ENCODE results near the gene HCLS1.
"Not testable (repeated sequence)": the region's sequence is repeated elsewhere in the genome, so short reads cannot be mapped to it uniquely, and the experiment has no call there.

Gene HCLS1

DNA sequence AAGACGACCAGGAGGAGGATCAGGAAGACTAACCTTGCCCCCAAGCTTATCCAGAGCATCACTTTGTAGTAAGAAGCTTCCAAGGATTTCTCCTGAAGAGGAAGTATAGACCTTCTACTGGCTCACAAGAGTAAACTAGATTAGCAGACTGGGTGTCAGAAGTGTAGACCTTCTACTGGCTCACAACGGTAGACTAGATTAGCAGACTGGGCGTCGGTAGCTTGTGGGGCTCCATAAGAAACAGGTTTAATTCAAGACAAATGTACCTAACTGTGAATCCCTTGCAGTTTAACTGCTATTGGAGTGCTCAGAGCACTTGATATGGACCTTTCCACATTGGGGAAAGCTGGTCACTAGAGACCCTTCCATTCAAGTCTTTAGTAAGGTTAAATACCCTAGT lies 54.6 kb downstream of the HCLS1 start:
- in situ Hi-C loops (cut with MboI; ENCODE audit: low sequenced_read_pairs, unreplicated experiment), result no loop called here
- no peak for DNase-seq (ENCODE audit: low spot score)
- TF ChIP-seq, protein P1, sequence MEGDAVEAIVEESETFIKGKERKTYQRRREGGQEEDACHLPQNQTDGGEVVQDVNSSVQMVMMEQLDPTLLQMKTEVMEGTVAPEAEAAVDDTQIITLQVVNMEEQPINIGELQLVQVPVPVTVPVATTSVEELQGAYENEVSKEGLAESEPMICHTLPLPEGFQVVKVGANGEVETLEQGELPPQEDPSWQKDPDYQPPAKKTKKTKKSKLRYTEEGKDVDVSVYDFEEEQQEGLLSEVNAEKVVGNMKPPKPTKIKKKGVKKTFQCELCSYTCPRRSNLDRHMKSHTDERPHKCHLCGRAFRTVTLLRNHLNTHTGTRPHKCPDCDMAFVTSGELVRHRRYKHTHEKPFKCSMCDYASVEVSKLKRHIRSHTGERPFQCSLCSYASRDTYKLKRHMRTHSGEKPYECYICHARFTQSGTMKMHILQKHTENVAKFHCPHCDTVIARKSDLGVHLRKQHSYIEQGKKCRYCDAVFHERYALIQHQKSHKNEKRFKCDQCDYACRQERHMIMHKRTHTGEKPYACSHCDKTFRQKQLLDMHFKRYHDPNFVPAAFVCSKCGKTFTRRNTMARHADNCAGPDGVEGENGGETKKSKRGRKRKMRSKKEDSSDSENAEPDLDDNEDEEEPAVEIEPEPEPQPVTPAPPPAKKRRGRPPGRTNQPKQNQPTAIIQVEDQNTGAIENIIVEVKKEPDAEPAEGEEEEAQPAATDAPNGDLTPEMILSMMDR (IDR thresholded peaks at IDR 0.05; ENCODE audit: borderline replicate concordance, control extremely low read depth, extremely low read depth, insufficient read depth, missing control alignments), result no peak

- no peak for DNase-seq (ENCODE audit: low spot score)
- TF ChIP-seq, protein P1 (IDR thresholded peaks at IDR 0.05; ENCODE audit: borderline replicate concordance, control extremely low read depth, extremely low read depth, insufficient read depth, missing control alignments), result no peak
- in situ Hi-C loops (cut with MboI; ENCODE audit: low sequenced_read_pairs, unreplicated experiment), result no loop called here
Observed at GRCh38 chr3:121604759-121605158, 55.9 kb downstream of the HCLS1 start.

GRCh38 chr3:121601212-121601812 lies 59.4 kb downstream of the HCLS1 start:
- DNase-seq (ENCODE audit: low spot score), result no peak
- TF ChIP-seq, protein P1 (IDR thresholded peaks at IDR 0.05; ENCODE audit: borderline replicate concordance, control extremely low read depth, extremely low read depth, insufficient read depth, missing control alignments), result no peak
- in situ Hi-C loops (cut with MboI; ENCODE audit: low sequenced_read_pairs, unreplicated experiment), result no loop called here

DNA sequence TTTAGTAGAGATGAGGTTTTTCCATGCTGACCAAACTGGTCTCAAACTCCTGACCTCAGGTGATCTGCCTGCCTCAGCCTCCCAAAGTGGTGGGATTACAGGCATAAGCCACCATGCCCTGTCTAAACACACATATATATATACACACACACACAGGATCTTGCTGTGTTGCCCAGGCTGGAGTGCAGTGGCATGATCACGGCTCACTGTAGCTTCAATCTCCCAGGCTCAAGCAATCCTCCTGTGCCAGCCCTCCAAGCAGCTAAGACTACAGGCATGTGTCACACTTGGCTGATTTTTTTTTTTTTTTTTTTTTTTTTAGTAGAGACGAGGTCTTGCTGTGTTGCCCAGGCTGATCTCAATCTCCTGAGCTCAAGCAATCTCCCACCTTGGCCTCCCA lies 60.8 kb downstream of the HCLS1 start:
- DNase-seq (ENCODE audit: low spot score); in situ Hi-C loops (cut with MboI; ENCODE audit: low sequenced_read_pairs, unreplicated experiment): not testable (repeated sequence)

DNA sequence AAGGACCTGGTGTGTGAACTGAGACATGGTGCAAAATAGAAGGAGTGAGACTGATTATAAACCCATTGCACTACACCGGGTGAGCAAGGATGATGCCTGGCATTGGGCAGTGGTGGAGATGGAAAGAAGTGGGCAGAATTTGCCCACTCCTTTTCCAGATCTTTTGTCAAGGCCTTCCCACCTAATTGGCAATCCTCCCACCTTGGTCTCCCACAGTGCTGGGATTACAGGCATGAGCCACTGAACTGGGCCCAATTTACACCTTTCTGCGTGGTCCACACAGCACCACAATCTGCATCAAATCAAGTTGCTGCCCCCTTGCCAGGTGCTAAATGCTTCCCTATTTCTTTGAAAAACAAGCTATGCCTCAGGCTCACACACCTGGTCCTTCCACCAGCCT lies 62.1 kb downstream of the HCLS1 start:
- in situ Hi-C loops (cut with MboI; ENCODE audit: low sequenced_read_pairs, unreplicated experiment), result no loop called here

DNA sequence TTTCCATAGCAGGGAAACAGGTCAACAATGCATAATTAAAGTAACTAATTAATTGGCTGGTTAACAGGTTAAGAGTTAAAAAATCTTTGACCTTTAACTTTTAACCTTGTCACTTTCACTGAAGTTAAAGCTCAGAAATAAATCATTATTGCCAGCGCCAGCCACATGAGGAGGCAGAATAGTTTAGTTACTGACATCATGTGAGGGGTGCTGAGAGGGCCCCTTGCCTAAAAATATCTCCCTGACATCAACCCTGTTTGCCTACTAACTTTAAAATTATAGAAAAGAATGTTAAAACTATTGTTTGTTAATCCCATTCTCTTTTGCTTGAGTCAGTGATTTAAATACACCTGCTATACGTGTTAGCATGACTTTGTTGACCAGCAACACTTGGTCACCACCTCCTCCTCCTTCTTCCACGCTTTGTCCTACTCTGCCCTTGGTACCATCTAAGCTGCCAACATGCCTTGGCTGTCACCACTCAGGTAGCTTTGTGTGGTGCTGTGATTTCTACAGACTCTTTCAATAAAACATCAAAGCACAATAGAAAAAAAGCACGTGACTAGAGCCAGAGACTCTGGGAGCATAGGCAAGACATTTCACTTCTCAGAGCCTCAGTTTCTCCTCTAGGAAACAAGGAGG lies 64.8 kb downstream of the HCLS1 start:
- in situ Hi-C loops (cut with MboI; ENCODE audit: low sequenced_read_pairs, unreplicated experiment), result no loop called here
- DNase-seq (ENCODE audit: low spot score), result no peak
- TF ChIP-seq, protein P1 (IDR thresholded peaks at IDR 0.05; ENCODE audit: borderline replicate concordance, control extremely low read depth, extremely low read depth, insufficient read depth, missing control alignments), result no peak

More for the DNA sequence above, 62.1 kb downstream of the HCLS1 start:
- DNase-seq (ENCODE audit: low spot score), result no peak
- TF ChIP-seq, protein P1 (IDR thresholded peaks at IDR 0.05; ENCODE audit: borderline replicate concordance, control extremely low read depth, extremely low read depth, insufficient read depth, missing control alignments), result no peak

DNA sequence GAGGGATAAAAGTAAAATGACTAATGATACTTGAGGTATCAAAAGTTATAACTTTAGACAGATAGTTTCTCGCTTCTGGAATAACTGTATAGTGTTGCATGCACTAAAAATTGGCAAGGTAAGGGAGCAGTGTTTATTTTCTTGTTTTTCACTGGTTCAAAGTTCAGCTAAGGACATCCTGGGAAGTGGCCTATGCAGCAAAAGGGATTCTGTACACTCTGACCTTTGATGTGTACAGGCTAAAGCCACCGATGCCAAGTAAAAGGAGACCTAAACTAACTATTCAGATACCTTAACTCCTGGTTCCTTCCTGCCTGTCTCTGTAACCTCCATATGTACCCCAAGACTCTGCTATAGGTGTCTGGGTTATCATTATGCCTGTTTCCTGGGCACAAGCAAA lies 65.9 kb downstream of the HCLS1 start:
- DNase-seq (ENCODE audit: low spot score), result no peak
- in situ Hi-C loops (cut with MboI; ENCODE audit: low sequenced_read_pairs, unreplicated experiment), result no loop called here
- TF ChIP-seq, protein P1 (IDR thresholded peaks at IDR 0.05; ENCODE audit: borderline replicate concordance, control extremely low read depth, extremely low read depth, insufficient read depth, missing control alignments), result no peak

DNA sequence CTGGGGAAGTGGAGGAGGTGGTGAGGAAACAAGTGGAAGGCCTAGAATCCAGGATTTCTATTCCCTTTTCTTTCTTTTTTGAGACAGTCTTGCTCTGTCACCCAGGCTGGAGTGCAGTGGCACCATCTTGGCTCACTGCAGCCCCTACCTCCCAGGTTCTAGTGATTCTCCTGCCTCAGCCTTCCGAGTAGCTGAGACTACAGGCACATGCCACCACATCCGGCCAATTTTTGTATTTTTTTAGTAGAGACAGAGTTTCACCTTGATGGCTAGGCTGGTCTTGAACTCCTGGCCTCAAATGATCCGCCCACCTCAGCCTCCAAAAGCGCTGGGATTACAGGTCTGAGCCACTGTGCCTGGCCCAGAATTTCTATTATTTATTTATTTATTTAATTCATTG lies 66.9 kb downstream of the HCLS1 start:
- DNase-seq (ENCODE audit: low spot score); in situ Hi-C loops (cut with MboI; ENCODE audit: low sequenced_read_pairs, unreplicated experiment): not testable (repeated sequence)

Data from GM13976 (cell line).